Endodermal cell (in vitro differentiated cells): ENCODE data around the gene NACC1. TPM values are rescaled to one million over a fixed set of nuclear protein-coding genes. Genes with fewer than 3 reads are reported as not detected.
"Not testable (repeated sequence)": the region's sequence is repeated elsewhere in the genome, so short reads cannot be mapped to it uniquely, and the experiment has no call there.

Experiments
- DNase-seq: peaks from one replicate; pipeline ENCODE4 v3.0.0-alpha.2; 2017
- H3K27ac ChIP-seq: 2 replicates; pipeline ENCODE4 v1.5.1; 2013; ENCODE audit warnings: mild to moderate bottlenecking, low read depth, low read length, moderate library complexity
- H3K27me3 ChIP-seq: 2 replicates; pipeline ENCODE4 v1.6.1; 2013; ENCODE audit warnings: mild to moderate bottlenecking, low read length, moderate library complexity; ENCODE audit not compliant: insufficient read depth, control insufficient read depth, poor library complexity, severe bottlenecking
- H3K36me3 ChIP-seq: 2 replicates; pipeline ENCODE4 v1.7.0; 2013; ENCODE audit warnings: mild to moderate bottlenecking, low read length, moderate library complexity; ENCODE audit not compliant: control insufficient read depth, insufficient read depth
- H3K4me1 ChIP-seq: one replicate; pipeline ENCODE4 v1.7.0; 2013; ENCODE audit warnings: low read length; ENCODE audit not compliant: control insufficient read depth, insufficient read depth
- H3K4me3 ChIP-seq: 2 replicates; pipeline ENCODE4 v1.5.1; 2013; ENCODE audit warnings: mild to moderate bottlenecking, low read length, moderate library complexity
- H3K9ac ChIP-seq: 2 replicates; pipeline ENCODE4 v1.6.1; 2013; ENCODE audit warnings: mild to moderate bottlenecking, low read length, moderate library complexity; ENCODE audit not compliant: poor library complexity, severe bottlenecking; ENCODE audit errors: extremely low read depth
- H3K9me3 ChIP-seq: 2 replicates; pipeline ENCODE4 v1.6.1; 2013; ENCODE audit warnings: mild to moderate bottlenecking, low read length, moderate library complexity; ENCODE audit not compliant: control insufficient read depth
- H3K27ac Mint-ChIP-seq: 2 replicates; pipeline ENCODE4 v1.8.0; 2020; ENCODE audit warnings: mixed read lengths
- H3K27me3 Mint-ChIP-seq: 2 replicates; pipeline ENCODE4 v1.8.0; 2021; ENCODE audit warnings: mild to moderate bottlenecking, mixed read lengths; ENCODE audit not compliant: insufficient read depth
- H3K36me3 Mint-ChIP-seq: 2 replicates; pipeline ENCODE4 v1.8.0; 2020; ENCODE audit warnings: low read depth, mixed read lengths
- H3K4me1 Mint-ChIP-seq: 2 replicates; pipeline ENCODE4 v1.8.0; 2020; ENCODE audit warnings: mixed read lengths
- H3K4me3 Mint-ChIP-seq: 2 replicates; pipeline ENCODE4 v1.8.0; 2020; ENCODE audit warnings: mild to moderate bottlenecking, moderate library complexity, mixed read lengths
- H3K9me3 Mint-ChIP-seq: 2 replicates; pipeline ENCODE4 v1.8.0; 2020; ENCODE audit warnings: mild to moderate bottlenecking, mixed read lengths
- CTCF ChIP-seq: fragments of 200-600 bp; sonication (generic); conservative IDR thresholded peaks from 2 replicates; pipeline ENCODE4 v1.5.0; 2021; ENCODE audit warnings: antibody characterized with exemption, mild to moderate bottlenecking
- WGBS, 2 experiments: methylation state at CpG; one replicate each; pipeline versions ENCODE4 v1.1.5 to v1.1.7; 2013; ENCODE audit warnings: missing lambda C conversion rate in 2 of 2, mixed read lengths in 1 of 2; ENCODE audit not compliant: insufficient coverage in 1 of 2, insufficient read length in 1 of 2; 5-methylcytosine and 5-hydroxymethylcytosine counted together
- total RNA-seq, 2 donors: library from RNA; stranded (reverse); fragmentation: NEBNext Ultra II Directional in 1 of 2; extraction: Animal tissue kit (Norgen Biotek cat#: 25700) in 1 of 2; gene quantifications; 2 replicates in 1 of 2; 3 replicates in 1 of 2; pipeline ENCODE4 v1.2.1, GENCODE V29; 2021

Gene NACC1
- total RNA-seq, 2 donors from 2014 or later = 164 to 172 TPM

- peaks cover 10% of the 10 kb centered on the region for H3K4me1 ChIP-seq
- Mint-ChIP-seq H3K4me3 (peak overlapping the region; percentile 58), H3K9me3 (no peaks in the 10 kb centered on the region), H3K27me3 (no peaks in the 10 kb centered on the region), H3K27ac (peak overlapping the region; percentile 99), H3K4me1 (peaks cover 17% of the 10 kb centered on the region), H3K36me3 (no peaks in the 10 kb centered on the region)
- no peaks in the 10 kb centered on the region for H3K9me3 ChIP-seq
- peak overlapping the region; percentile 89 for H3K9ac ChIP-seq
- peak; percentile 82 for DNase-seq
- no peaks in the 10 kb centered on the region for H3K36me3 ChIP-seq
- TF ChIP-seq CTCF = no peak
- H3K27ac ChIP-seq = peak overlapping the region; percentile 97
- 66 to 72% methylated on average over 18 to 19 of the region's 19 CpGs for WGBS, 2 experiments
- H3K27me3 ChIP-seq = no peaks in the 10 kb centered on the region
- H3K4me3 ChIP-seq = peak overlapping the region; percentile 66
Measured at GRCh38 chr19:13165162-13165997, 47.3 kb downstream of the NACC1 start.

- H3K4me1 ChIP-seq = peaks cover 10% of the 10 kb centered on the region
- not testable (repeated sequence) for H3K27me3 Mint-ChIP-seq, H3K36me3 Mint-ChIP-seq, DNase-seq, H3K9me3 ChIP-seq, H3K27ac ChIP-seq, H3K9ac ChIP-seq, H3K4me3 Mint-ChIP-seq, H3K27ac Mint-ChIP-seq, H3K27me3 ChIP-seq, H3K36me3 ChIP-seq, H3K4me3 ChIP-seq, H3K9me3 Mint-ChIP-seq
- H3K4me1 Mint-ChIP-seq = peaks cover 17% of the 10 kb centered on the region
- 95 to 96% methylated on average over 3 of the region's 3 CpGs for WGBS, 2 experiments
Measured at GRCh38 chr19:13166151-13166550, 48.1 kb downstream of the NACC1 start.

GRCh38 chr19:13169769-13170168 lies 51.7 kb downstream of the NACC1 start:
- no peak for TF ChIP-seq CTCF
- 86 to 96% methylated on average over 4 to 5 of the region's 5 CpGs for WGBS, 2 experiments

More at GRCh38 chr19:13169769-13170168, 51.7 kb downstream of the NACC1 start:
- no peak overlapping the region for H3K27ac ChIP-seq
- no peak overlapping the region for H3K9ac ChIP-seq
- H3K4me1 ChIP-seq = peaks cover 3% of the 10 kb centered on the region
- no peaks in the 10 kb centered on the region for H3K27me3 Mint-ChIP-seq
- H3K36me3 Mint-ChIP-seq = peaks cover 2% of the 10 kb centered on the region
- peak overlapping the region; percentile 69 for H3K27ac Mint-ChIP-seq
- H3K4me3 Mint-ChIP-seq = no peak overlapping the region
- no peaks in the 10 kb centered on the region for H3K9me3 ChIP-seq
- H3K4me3 ChIP-seq = no peak overlapping the region
- DNase-seq = no peak
- peaks cover 13% of the 10 kb centered on the region for H3K4me1 Mint-ChIP-seq
- no peaks in the 10 kb centered on the region for H3K27me3 ChIP-seq
- no peaks in the 10 kb centered on the region for H3K9me3 Mint-ChIP-seq
- no peaks in the 10 kb centered on the region for H3K36me3 ChIP-seq
